ENCODE measurements around the gene MTG1.
A peak's percentile ranks its signal among the peaks of the same experiment; 100 is the strongest.

MTG1 gene

GRCh38 chr10:133388236-133388972 is 5.6 kb upstream of the MTG1 start:
- Histone ChIP-seq H3K9ac (ENCODE audit: low read length in 5 of 5) (peak overlapping the region in 1 of 5 donors; percentile 14), H3K27ac (ENCODE audit: low read depth, low read length) (no peak overlapping the region), H3K27me3 (ENCODE audit: control insufficient read depth in 5 of 5, insufficient read depth in 4 of 5, low read length in 5 of 5) (no peaks in the 10 kb centered on the region), H3K4me1 (ENCODE audit: control insufficient read depth in 5 of 5, insufficient read depth in 5 of 5, low read length in 5 of 5) (peaks cover 0 to 18% (median 2%) of the 10 kb centered on the region in 5 donors), H3K36me3 (ENCODE audit: control insufficient read depth in 5 of 5, insufficient read depth in 5 of 5, low read length in 5 of 5) (peaks cover 0 to 30% (median 8%) of the 10 kb centered on the region in 5 donors), H3K9me3 (ENCODE audit: control insufficient read depth in 5 of 5, low read length in 5 of 5) (no peaks in the 10 kb centered on the region), H3K4me3 (ENCODE audit: low read depth in 1 of 5, low read length in 5 of 5) (no peak overlapping the region)

- peak overlapping the region in 2 of 5 donors; percentile 21 to 42 for H3K4me3 ChIP-seq (ENCODE audit: low read depth in 1 of 5, low read length in 5 of 5)
These were observed 4.8 kb upstream of the MTG1 start for GRCh38 chr10:133388973-133389818.

GRCh38 chr10:133390597-133391248 is 3.2 kb upstream of the MTG1 start:
- H3K36me3 ChIP-seq (ENCODE audit: control insufficient read depth in 5 of 5, insufficient read depth in 5 of 5, low read length in 5 of 5): peaks cover 0 to 21% (median 8%) of the 10 kb centered on the region in 5 donors
- no peaks in the 10 kb centered on the region for H3K9me3 ChIP-seq (ENCODE audit: control insufficient read depth in 5 of 5, low read length in 5 of 5)
- peaks cover 0 to 37% (median 13%) of the 10 kb centered on the region in 5 donors for H3K4me1 ChIP-seq (ENCODE audit: control insufficient read depth in 5 of 5, insufficient read depth in 5 of 5, low read length in 5 of 5)
- no peak overlapping the region for H3K4me3 ChIP-seq (ENCODE audit: low read depth in 1 of 5, low read length in 5 of 5)
- peak overlapping the region in 1 of 5 donors; percentile 35 for H3K9ac ChIP-seq (ENCODE audit: low read length in 5 of 5)
- H3K27ac ChIP-seq (ENCODE audit: low read depth, low read length): no peak overlapping the region
- no peaks in the 10 kb centered on the region for H3K27me3 ChIP-seq (ENCODE audit: control insufficient read depth in 5 of 5, insufficient read depth in 4 of 5, low read length in 5 of 5)

More at GRCh38 chr10:133388973-133389818, 4.8 kb upstream of the MTG1 start:
- no peaks in the 10 kb centered on the region for H3K9me3 ChIP-seq (ENCODE audit: control insufficient read depth in 5 of 5, low read length in 5 of 5)
- peak overlapping the region in 4 of 5 donors; percentile 13 to 41 (median 26) for H3K9ac ChIP-seq (ENCODE audit: low read length in 5 of 5)
- no peaks in the 10 kb centered on the region for H3K27me3 ChIP-seq (ENCODE audit: control insufficient read depth in 5 of 5, insufficient read depth in 4 of 5, low read length in 5 of 5)
- no peak overlapping the region for H3K27ac ChIP-seq (ENCODE audit: low read depth, low read length)
- H3K36me3 ChIP-seq (ENCODE audit: control insufficient read depth in 5 of 5, insufficient read depth in 5 of 5, low read length in 5 of 5): peaks cover 0 to 27% (median 8%) of the 10 kb centered on the region in 5 donors
- H3K4me1 ChIP-seq (ENCODE audit: control insufficient read depth in 5 of 5, insufficient read depth in 5 of 5, low read length in 5 of 5): peaks cover 0 to 23% (median 3%) of the 10 kb centered on the region in 5 donors

- Histone ChIP-seq H3K9me3 (ENCODE audit: control insufficient read depth in 5 of 5, low read length in 5 of 5) (no peaks in the 10 kb centered on the region), H3K27ac (ENCODE audit: low read depth, low read length) (no peak overlapping the region), H3K9ac (ENCODE audit: low read length in 5 of 5) (peak overlapping the region in 1 of 5 donors; percentile 35), H3K27me3 (ENCODE audit: control insufficient read depth in 5 of 5, insufficient read depth in 4 of 5, low read length in 5 of 5) (no peaks in the 10 kb centered on the region), H3K4me3 (ENCODE audit: low read depth in 1 of 5, low read length in 5 of 5) (no peak overlapping the region), H3K36me3 (ENCODE audit: control insufficient read depth in 5 of 5, insufficient read depth in 5 of 5, low read length in 5 of 5) (peaks cover 0 to 26% (median 9%) of the 10 kb centered on the region in 5 donors), H3K4me1 (ENCODE audit: control insufficient read depth in 5 of 5, insufficient read depth in 5 of 5, low read length in 5 of 5) (peaks cover 0 to 37% (median 13%) of the 10 kb centered on the region in 5 donors)
These were observed 2.7 kb upstream of the MTG1 start for GRCh38 chr10:133391249-133391635.

- Histone ChIP-seq H3K27me3 (ENCODE audit: control insufficient read depth in 5 of 5, insufficient read depth in 4 of 5, low read length in 5 of 5) (no peaks in the 10 kb centered on the region), H3K9ac (ENCODE audit: low read length in 5 of 5) (no peak overlapping the region), H3K4me3 (ENCODE audit: low read depth in 1 of 5, low read length in 5 of 5) (no peak overlapping the region), H3K9me3 (ENCODE audit: control insufficient read depth in 5 of 5, low read length in 5 of 5) (no peaks in the 10 kb centered on the region), H3K4me1 (ENCODE audit: control insufficient read depth in 5 of 5, insufficient read depth in 5 of 5, low read length in 5 of 5) (peaks cover 0 to 37% (median 13%) of the 10 kb centered on the region in 5 donors), H3K27ac (ENCODE audit: low read depth, low read length) (no peak overlapping the region), H3K36me3 (ENCODE audit: control insufficient read depth in 5 of 5, insufficient read depth in 5 of 5, low read length in 5 of 5) (peaks cover 0 to 28% (median 15%) of the 10 kb centered on the region in 5 donors)
These were observed 2.0 kb upstream of the MTG1 start for GRCh38 chr10:133391761-133392518.

- Histone ChIP-seq H3K9ac (ENCODE audit: low read length in 5 of 5) (peak overlapping the region in 3 of 5 donors; percentile 41 to 91 (median 68)), H3K36me3 (ENCODE audit: control insufficient read depth in 5 of 5, insufficient read depth in 5 of 5, low read length in 5 of 5) (peaks cover 0 to 34% (median 24%) of the 10 kb centered on the region in 5 donors), H3K27me3 (ENCODE audit: control insufficient read depth in 5 of 5, insufficient read depth in 4 of 5, low read length in 5 of 5) (no peaks in the 10 kb centered on the region), H3K9me3 (ENCODE audit: control insufficient read depth in 5 of 5, low read length in 5 of 5) (no peaks in the 10 kb centered on the region), H3K4me3 (ENCODE audit: low read depth in 1 of 5, low read length in 5 of 5) (peak overlapping the region in 4 of 5 donors; percentile 84 to 91 (median 86)), H3K27ac (ENCODE audit: low read depth, low read length) (no peak overlapping the region), H3K4me1 (ENCODE audit: control insufficient read depth in 5 of 5, insufficient read depth in 5 of 5, low read length in 5 of 5) (peaks cover 0 to 37% (median 13%) of the 10 kb centered on the region in 5 donors)
These were observed 425 bp upstream of the MTG1 start for GRCh38 chr10:133393401-133394063.

GRCh38 chr10:133394801-133395221 is 854 bp downstream of the MTG1 start:
- H3K9me3 ChIP-seq (ENCODE audit: control insufficient read depth in 5 of 5, low read length in 5 of 5): no peaks in the 10 kb centered on the region
- peak overlapping the region; percentile 88 to 97 (median 91) for H3K9ac ChIP-seq (ENCODE audit: low read length in 5 of 5)
- H3K36me3 ChIP-seq (ENCODE audit: control insufficient read depth in 5 of 5, insufficient read depth in 5 of 5, low read length in 5 of 5): peaks cover 0 to 40% (median 34%) of the 10 kb centered on the region in 5 donors
- peak overlapping the region; percentile 82 to 91 (median 85) for H3K4me3 ChIP-seq (ENCODE audit: low read depth in 1 of 5, low read length in 5 of 5)
- no peaks in the 10 kb centered on the region for H3K27me3 ChIP-seq (ENCODE audit: control insufficient read depth in 5 of 5, insufficient read depth in 4 of 5, low read length in 5 of 5)
- H3K4me1 ChIP-seq (ENCODE audit: control insufficient read depth in 5 of 5, insufficient read depth in 5 of 5, low read length in 5 of 5): peaks cover 0 to 26% (median 13%) of the 10 kb centered on the region in 5 donors
- H3K27ac ChIP-seq (ENCODE audit: low read depth, low read length): peak overlapping the region; percentile 78

- H3K9ac ChIP-seq (ENCODE audit: low read length in 5 of 5): no peak overlapping the region
- H3K9me3 ChIP-seq (ENCODE audit: control insufficient read depth in 5 of 5, low read length in 5 of 5): no peaks in the 10 kb centered on the region
- H3K36me3 ChIP-seq (ENCODE audit: control insufficient read depth in 5 of 5, insufficient read depth in 5 of 5, low read length in 5 of 5): peaks cover 0 to 48% (median 42%) of the 10 kb centered on the region in 5 donors
- H3K4me1 ChIP-seq (ENCODE audit: control insufficient read depth in 5 of 5, insufficient read depth in 5 of 5, low read length in 5 of 5): peaks cover 0 to 21% (median 13%) of the 10 kb centered on the region in 5 donors
- H3K27ac ChIP-seq (ENCODE audit: low read depth, low read length): no peak overlapping the region
- H3K27me3 ChIP-seq (ENCODE audit: control insufficient read depth in 5 of 5, insufficient read depth in 4 of 5, low read length in 5 of 5): no peaks in the 10 kb centered on the region
- no peak overlapping the region for H3K4me3 ChIP-seq (ENCODE audit: low read depth in 1 of 5, low read length in 5 of 5)
These were observed 2.2 kb downstream of the MTG1 start for GRCh38 chr10:133396035-133396624.
